ENCODE results near the gene CCDC88C.

DNA sequence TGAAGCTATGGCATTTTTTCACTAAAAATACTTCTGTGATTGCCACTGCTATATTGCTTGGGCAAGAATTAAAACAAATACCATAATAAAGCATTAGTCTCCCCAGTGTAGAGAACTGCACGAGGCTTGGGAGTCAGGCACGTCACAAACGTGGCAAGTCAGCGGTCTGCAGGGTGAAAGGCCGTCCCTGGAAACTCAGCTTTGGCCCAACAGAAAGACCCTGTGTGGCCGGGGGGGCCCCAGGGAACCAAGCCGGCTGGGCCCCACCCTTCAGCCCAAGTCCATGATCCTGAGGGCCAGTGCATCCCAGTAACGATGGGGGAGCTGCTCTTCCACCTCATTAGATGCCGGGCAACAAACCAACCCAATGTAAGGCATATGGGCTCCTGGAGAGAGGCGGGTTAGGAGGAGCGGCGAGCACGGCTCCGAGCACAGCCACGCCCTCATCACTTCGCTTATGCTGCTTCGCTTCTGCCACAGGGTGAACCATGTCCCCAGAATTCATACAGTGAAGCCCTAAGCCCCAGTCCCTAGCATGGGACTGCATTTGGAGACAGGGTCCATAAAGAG is 122.3 kb downstream of the CCDC88C start:
- no peak for TF ChIP-seq PHF8 (IDR thresholded peaks at IDR 0.05; ENCODE audit: borderline replicate concordance, low read depth)
- no peak for TF ChIP-seq RAD21 (conservative IDR thresholded peaks at IDR 0.05 in 1 of 2, IDR thresholded peaks at IDR 0.05 in 1 of 2)
- TF ChIP-seq, protein P1, sequence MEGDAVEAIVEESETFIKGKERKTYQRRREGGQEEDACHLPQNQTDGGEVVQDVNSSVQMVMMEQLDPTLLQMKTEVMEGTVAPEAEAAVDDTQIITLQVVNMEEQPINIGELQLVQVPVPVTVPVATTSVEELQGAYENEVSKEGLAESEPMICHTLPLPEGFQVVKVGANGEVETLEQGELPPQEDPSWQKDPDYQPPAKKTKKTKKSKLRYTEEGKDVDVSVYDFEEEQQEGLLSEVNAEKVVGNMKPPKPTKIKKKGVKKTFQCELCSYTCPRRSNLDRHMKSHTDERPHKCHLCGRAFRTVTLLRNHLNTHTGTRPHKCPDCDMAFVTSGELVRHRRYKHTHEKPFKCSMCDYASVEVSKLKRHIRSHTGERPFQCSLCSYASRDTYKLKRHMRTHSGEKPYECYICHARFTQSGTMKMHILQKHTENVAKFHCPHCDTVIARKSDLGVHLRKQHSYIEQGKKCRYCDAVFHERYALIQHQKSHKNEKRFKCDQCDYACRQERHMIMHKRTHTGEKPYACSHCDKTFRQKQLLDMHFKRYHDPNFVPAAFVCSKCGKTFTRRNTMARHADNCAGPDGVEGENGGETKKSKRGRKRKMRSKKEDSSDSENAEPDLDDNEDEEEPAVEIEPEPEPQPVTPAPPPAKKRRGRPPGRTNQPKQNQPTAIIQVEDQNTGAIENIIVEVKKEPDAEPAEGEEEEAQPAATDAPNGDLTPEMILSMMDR (IDR thresholded peaks at IDR 0.05): no peak
- TF ChIP-seq BHLHE40 (IDR thresholded peaks at IDR 0.05; ENCODE audit: low read depth, low read length): no peak
- TF ChIP-seq, protein P2, sequence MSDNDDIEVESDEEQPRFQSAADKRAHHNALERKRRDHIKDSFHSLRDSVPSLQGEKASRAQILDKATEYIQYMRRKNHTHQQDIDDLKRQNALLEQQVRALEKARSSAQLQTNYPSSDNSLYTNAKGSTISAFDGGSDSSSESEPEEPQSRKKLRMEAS (IDR thresholded peaks at IDR 0.05): no peak
- no peak for TF ChIP-seq JUN (IDR thresholded peaks at IDR 0.05)
- no peak for TF ChIP-seq POLR2A (IDR thresholded peaks at IDR 0.05; ENCODE audit: low read length)
- TF ChIP-seq ESRRA (IDR thresholded peaks at IDR 0.05; ENCODE audit: borderline replicate concordance, low read length): no peak

All from A549 (cell line).